Spleen (tissue), 11 donors: Measurements from ENCODE around the gene IGSF5. TPM values are rescaled to one million over a fixed set of nuclear protein-coding genes. Genes with fewer than 3 reads are reported as not detected.

Source experiments
- DNase-seq: peaks from one replicate; pipeline ENCODE4 v3.0.0-alpha.2; 2020
- H3K27ac ChIP-seq, 8 donors: fragments of 200-600 bp; sonication (generic) in 7 of 8; 1 replicate in 4 of 8; 2 replicates in 4 of 8; pipeline versions ENCODE4 v1.5.0 to v1.8.0; 2016 to 2021; ENCODE audit warnings: inconsistent platforms in 4 of 8, mild to moderate bottlenecking in 4 of 8, moderate library complexity in 1 of 8
- H3K27me3 ChIP-seq, 7 donors: fragments of 200-600 bp; sonication (generic) in 6 of 7; replicated peaks in 1 of 7; 1 replicate in 4 of 7; 2 replicates in 3 of 7; pipeline versions ENCODE4 v1.5.0 to v1.8.0; 2016 to 2021; ENCODE audit warnings: inconsistent platforms in 3 of 7, mild to moderate bottlenecking in 1 of 7
- H3K36me3 ChIP-seq, 6 donors: fragments of 200-600 bp; sonication (generic) in 5 of 6; 1 replicate in 4 of 6; 2 replicates in 2 of 6; pipeline versions ENCODE4 v1.5.0 to v1.8.0; 2016 to 2021; ENCODE audit warnings: inconsistent platforms in 2 of 6
- H3K4me1 ChIP-seq, 6 donors: fragments of 200-600 bp; sonication (generic) in 5 of 6; 1 replicate in 3 of 6; 2 replicates in 3 of 6; pipeline versions ENCODE4 v1.5.0 to v1.8.0; 2016 to 2021; ENCODE audit warnings: inconsistent platforms in 3 of 6
- H3K4me3 ChIP-seq, 8 donors: fragments of 200-600 bp; sonication (generic) in 7 of 8; 1 replicate in 4 of 8; 2 replicates in 4 of 8; pipeline versions ENCODE4 v1.5.0 to v1.8.0; 2016 to 2021; ENCODE audit warnings: inconsistent platforms in 4 of 8, mild to moderate bottlenecking in 4 of 8, moderate library complexity in 2 of 8
- H3K9me3 ChIP-seq, 8 donors: fragments of 200-600 bp; sonication (generic) in 7 of 8; 1 replicate in 4 of 8; 2 replicates in 4 of 8; pipeline versions ENCODE4 v1.5.0 to v1.8.0; 2016 to 2021; ENCODE audit warnings: inconsistent platforms in 4 of 8
- CTCF ChIP-seq, 11 experiments: fragments of 200-600 bp in 7 of 11; fragments of 450-650 bp in 4 of 11; sonication (generic) in 4 of 11; IDR thresholded peaks in 8 of 11; conservative IDR thresholded peaks in 3 of 11; 1 replicate in 7 of 11; 2 replicates in 4 of 11; pipeline versions ENCODE4 v1.4.0 to v1.8.0; 2016 to 2021; ENCODE audit warnings: antibody characterized with exemption in 11 of 11, inconsistent platforms in 4 of 11, mild to moderate bottlenecking in 1 of 11
- POLR2A ChIP-seq, 3 donors: fragments of 450-650 bp; IDR thresholded peaks; one replicate each; pipeline ENCODE4 v1.5.1; 2017; ENCODE audit warnings: antibody characterized with exemption in 3 of 3, mild to moderate bottlenecking in 1 of 3
- POLR2AphosphoS5 ChIP-seq, 3 donors: sonication (generic); formaldehyde crosslinking; IDR thresholded peaks; one replicate each; pipeline ENCODE4 v1.5.1; 2017; ENCODE audit warnings: antibody characterized with exemption in 3 of 3
- WGBS, 5 donors: extraction: QIAGEN DNeasy Blood & Tissue Kit in 3 of 5; methylation state at CpG; one replicate each; pipeline versions ENCODE4 v1.1.5 to v1.1.7; 2013 to 2018; 5-methylcytosine and 5-hydroxymethylcytosine counted together
- intact Hi-C: fragments of 100-400 bp; cut with DNase I; formaldehyde crosslinking; loops from one replicate; pipeline ENCODE4 v1.15.0; 2023; ENCODE audit warnings: low total_unique reads
- polyA plus RNA-seq, 3 donors: library from polyadenylated mRNA; stranded (reverse); fragments of 200-250 nt; gene quantifications; one replicate each; pipeline ENCODE4 v1.2.1, GENCODE V29; 2013
- total RNA-seq, 7 donors: library from RNA; depleted of rRNA in 3 of 7; stranded (reverse); fragments of >200 nt in 3 of 7; fragmentation: NEBNext Ultra II Directional in 4 of 7; extraction: Animal tissue kit (Norgen Biotek cat#: 25700) in 4 of 7; gene quantifications; one replicate each; pipeline versions ENCODE4 v1.1.0 to v1.2.1, GENCODE V29; 2016 to 2021
- donor health status: healthy with polysubstance abuse.
- donor health status: DM: no; HTN: no; CAD: no; lungs with moderate emphysema.
- donor health status: DM: no; HTN: no; CAD: no.
- donor health status: Bipolar disorder and iron deficiency.
- donor health status: healthy.
- donor health status: DM: no; HTN: no; CAD: no.
- donor health status: DM: yes; HTN: yes; CAD: no.

IGSF5 gene
- total and polyA plus RNA-seq, 10 donors, result 0.03 to 0.39 (median 0.10) TPM; not detected in 5

- Histone ChIP-seq H3K27ac (no peak overlapping the region), H3K36me3 (no peaks in the 10 kb centered on the region), H3K4me1 (no peaks in the 10 kb centered on the region), H3K4me3 (no peak overlapping the region), H3K27me3 (no peaks in the 10 kb centered on the region), H3K9me3 (peaks cover 0 to 15% (median 0%) of the 10 kb centered on the region in 8 donors)
- TF ChIP-seq POLR2AphosphoS5 (IDR thresholded peaks at IDR 0.05) (no peak), POLR2A (IDR thresholded peaks at IDR 0.05) (no peak), CTCF (IDR thresholded peaks at IDR 0.05 in 8 of 11, conservative IDR thresholded peaks at IDR 0.05 in 3 of 11) (no peak)
- WGBS, 5 donors, result 47 to 95% (median 86%) methylated on average over 1 of the region's 1 CpG
- intact Hi-C loops, result no loop called here
- DNase-seq, result no peak
Measured at GRCh38 chr21:39825250-39825649, 80.3 kb downstream of the IGSF5 start.

GRCh38 chr21:39834543-39834942, 89.6 kb downstream of the IGSF5 start:
- H3K27me3 ChIP-seq, result peaks cover 0 to 4% (median 0%) of the 10 kb centered on the region in 7 donors
- no peak for DNase-seq
- intact Hi-C loops, result no loop called here
- no peaks in the 10 kb centered on the region for H3K9me3 ChIP-seq
- H3K4me1 ChIP-seq, result no peaks in the 10 kb centered on the region
- no peak overlapping the region for H3K27ac ChIP-seq
- WGBS, 5 donors, result 64 to 91% (median 83%) methylated on average over 4 of the region's 4 CpGs
- no peak for TF ChIP-seq POLR2AphosphoS5 (IDR thresholded peaks at IDR 0.05)
- no peak for TF ChIP-seq POLR2A (IDR thresholded peaks at IDR 0.05)
- TF ChIP-seq CTCF (IDR thresholded peaks at IDR 0.05 in 8 of 11, conservative IDR thresholded peaks at IDR 0.05 in 3 of 11), result no peak
- no peaks in the 10 kb centered on the region for H3K36me3 ChIP-seq
- H3K4me3 ChIP-seq, result no peak overlapping the region

- no peak for DNase-seq
- H3K4me1 ChIP-seq, result no peaks in the 10 kb centered on the region
- H3K27ac ChIP-seq, result no peak overlapping the region
- intact Hi-C loops, result no loop called here
- WGBS, 5 donors, result 50 to 56% (median 54%) methylated on average over 4 of the region's 4 CpGs
- H3K4me3 ChIP-seq, result no peak overlapping the region
- no peak for TF ChIP-seq POLR2A (IDR thresholded peaks at IDR 0.05)
- TF ChIP-seq CTCF (IDR thresholded peaks at IDR 0.05 in 8 of 11, conservative IDR thresholded peaks at IDR 0.05 in 3 of 11), result no peak
- peaks cover 0 to 7% (median 0%) of the 10 kb centered on the region in 7 donors for H3K27me3 ChIP-seq
- no peaks in the 10 kb centered on the region for H3K36me3 ChIP-seq
- no peaks in the 10 kb centered on the region for H3K9me3 ChIP-seq
Measured at GRCh38 chr21:39837861-39838359, 92.9 kb downstream of the IGSF5 start.

- H3K36me3 ChIP-seq, result no peaks in the 10 kb centered on the region
- DNase-seq, result no peak
- no peaks in the 10 kb centered on the region for H3K4me1 ChIP-seq
- H3K4me3 ChIP-seq, result no peak overlapping the region
- no peak for TF ChIP-seq CTCF (IDR thresholded peaks at IDR 0.05 in 8 of 11, conservative IDR thresholded peaks at IDR 0.05 in 3 of 11)
- H3K27me3 ChIP-seq, result peaks cover 0 to 9% (median 0%) of the 10 kb centered on the region in 7 donors
- no peaks in the 10 kb centered on the region for H3K9me3 ChIP-seq
- WGBS, 5 donors, result 73 to 80% (median 75%) methylated on average over 22 of the region's 22 CpGs
- intact Hi-C loops, result no loop called here
- no peak overlapping the region for H3K27ac ChIP-seq
Measured at GRCh38 chr21:39840373-39841097, 95.6 kb downstream of the IGSF5 start.
